Peyer's patch (tissue), 4 donors: ENCODE data around the gene LIMD2.

Experiments
- POLR2A ChIP-seq, 2 donors: fragments of 450-650 bp; IDR thresholded peaks; one replicate each; pipeline ENCODE4 v1.5.1; 2017; ENCODE audit warnings: antibody characterized with exemption in 2 of 2, mild to moderate bottlenecking in 2 of 2, moderate library complexity in 2 of 2
- TF ChIP-seq, protein P1 (sequence below), 6 experiments: fragments of 450-650 bp in 4 of 6; fragments of 200-600 bp in 2 of 6; sonication (generic) in 1 of 6; IDR thresholded peaks; one replicate each; pipeline ENCODE4 v1.5.1; 2017 to 2019; ENCODE audit warnings: antibody characterized with exemption in 6 of 6, mild to moderate bottlenecking in 3 of 6, moderate library complexity in 1 of 6

DNA sequence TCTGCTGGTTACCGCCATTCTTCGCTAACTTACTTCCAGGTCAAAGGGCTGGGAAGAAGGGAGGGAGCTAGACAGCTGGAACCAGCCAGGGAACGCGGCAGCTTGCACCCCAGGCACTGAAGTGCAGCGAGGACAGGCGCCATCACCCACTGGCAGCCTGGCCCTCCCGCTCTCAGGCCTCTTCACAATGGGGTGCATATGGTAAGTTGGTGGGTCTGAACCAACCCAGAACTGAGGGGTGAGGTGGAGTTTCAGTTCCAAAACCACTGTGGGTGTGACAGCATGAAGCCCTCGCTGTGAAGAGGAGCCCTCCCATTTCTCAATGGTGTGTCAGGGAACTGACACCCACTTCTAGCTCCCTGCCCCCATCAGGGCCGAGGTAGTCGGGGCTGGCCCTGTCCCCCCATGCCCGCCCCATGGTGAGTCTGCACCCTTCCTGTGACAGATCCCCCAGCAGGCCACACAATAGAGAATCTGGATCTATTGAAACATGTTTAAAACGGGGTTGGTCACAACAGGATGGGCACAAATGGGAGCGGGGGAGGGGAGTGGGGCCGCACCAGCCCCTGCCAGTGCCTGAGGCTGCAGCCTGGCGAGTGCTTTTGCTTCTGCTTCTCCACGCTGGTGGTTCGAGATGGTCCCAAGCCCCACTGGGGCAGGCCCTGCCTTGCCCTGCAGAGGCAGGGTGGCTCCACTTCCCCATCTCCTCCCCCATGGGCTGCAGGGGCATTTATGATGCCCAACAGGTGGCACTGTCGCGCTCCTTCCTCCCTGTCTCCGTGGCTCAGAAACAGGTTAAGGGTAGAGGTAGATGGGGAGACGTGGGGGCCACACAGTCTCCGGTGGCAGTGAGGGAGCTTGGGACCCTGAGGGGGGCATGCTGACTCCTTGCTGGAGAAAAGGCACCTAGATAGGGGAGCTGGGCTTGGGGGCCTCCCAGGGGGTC is 2.3 kb downstream of the LIMD2 start:
- TF ChIP-seq, protein P1, sequence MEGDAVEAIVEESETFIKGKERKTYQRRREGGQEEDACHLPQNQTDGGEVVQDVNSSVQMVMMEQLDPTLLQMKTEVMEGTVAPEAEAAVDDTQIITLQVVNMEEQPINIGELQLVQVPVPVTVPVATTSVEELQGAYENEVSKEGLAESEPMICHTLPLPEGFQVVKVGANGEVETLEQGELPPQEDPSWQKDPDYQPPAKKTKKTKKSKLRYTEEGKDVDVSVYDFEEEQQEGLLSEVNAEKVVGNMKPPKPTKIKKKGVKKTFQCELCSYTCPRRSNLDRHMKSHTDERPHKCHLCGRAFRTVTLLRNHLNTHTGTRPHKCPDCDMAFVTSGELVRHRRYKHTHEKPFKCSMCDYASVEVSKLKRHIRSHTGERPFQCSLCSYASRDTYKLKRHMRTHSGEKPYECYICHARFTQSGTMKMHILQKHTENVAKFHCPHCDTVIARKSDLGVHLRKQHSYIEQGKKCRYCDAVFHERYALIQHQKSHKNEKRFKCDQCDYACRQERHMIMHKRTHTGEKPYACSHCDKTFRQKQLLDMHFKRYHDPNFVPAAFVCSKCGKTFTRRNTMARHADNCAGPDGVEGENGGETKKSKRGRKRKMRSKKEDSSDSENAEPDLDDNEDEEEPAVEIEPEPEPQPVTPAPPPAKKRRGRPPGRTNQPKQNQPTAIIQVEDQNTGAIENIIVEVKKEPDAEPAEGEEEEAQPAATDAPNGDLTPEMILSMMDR (IDR thresholded peaks at IDR 0.05) = peak; percentile 55 to 76 (median 68)
- TF ChIP-seq POLR2A (IDR thresholded peaks at IDR 0.05) = no peak
